ENCODE measurements around the gene FARP1. TPM values are rescaled to one million over a fixed set of nuclear protein-coding genes. Genes with fewer than 3 reads are reported as not detected.

Gene FARP1
- total RNA-seq, 1 donor from 2014 or later = 128 TPM

DNA sequence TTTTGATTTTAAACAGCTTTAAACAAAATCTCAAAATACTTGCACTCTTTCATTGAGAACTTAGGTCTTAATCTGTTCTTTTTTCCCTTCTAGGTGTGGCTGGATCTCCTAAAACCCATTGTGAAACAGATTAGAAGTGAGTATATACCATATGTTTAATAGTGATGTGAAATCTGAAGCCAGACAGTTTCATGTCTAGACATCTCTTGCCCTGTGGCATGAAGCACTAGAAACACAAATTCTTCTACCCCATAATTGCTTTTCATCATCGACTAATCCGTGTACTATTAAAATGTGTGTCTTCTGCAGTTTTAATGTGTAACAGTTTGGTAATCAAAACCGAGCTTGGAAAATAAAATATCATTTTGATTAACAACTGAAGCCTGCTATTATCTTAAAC is 222.4 kb downstream of the FARP1 start:
- peaks cover 1% of the 10 kb centered on the region for H3K4me1 ChIP-seq (ENCODE audit: insufficient read depth, low read length)
- no peak overlapping the region for H3K9ac ChIP-seq (ENCODE audit: low read length)
- DNase-seq (ENCODE audit: low read depth) (no peak), FAIRE-seq (no peak)
- H3K36me3 Mint-ChIP-seq (ENCODE audit: low read depth, unreplicated experiment) = peaks cover 19% of the 10 kb centered on the region
- no peak overlapping the region for H3K27ac ChIP-seq (ENCODE audit: low read depth, low read length)
- H3K36me3 ChIP-seq (ENCODE audit: insufficient read depth, low read length) = peaks cover 5% of the 10 kb centered on the region
- peaks cover 21% of the 10 kb centered on the region for H3K4me1 Mint-ChIP-seq (ENCODE audit: low read depth, unreplicated experiment)
- H3K9me3 ChIP-seq (ENCODE audit: insufficient read depth, low read depth, low read length) = no peaks in the 10 kb centered on the region
- H3K4me3 ChIP-seq (ENCODE audit: insufficient read depth, low read depth, low read length) = no peak overlapping the region
- H3K27ac Mint-ChIP-seq (ENCODE audit: unreplicated experiment) = no peak overlapping the region
- H3K4me3 Mint-ChIP-seq (ENCODE audit: unreplicated experiment) = no peak overlapping the region
- H3K9me3 Mint-ChIP-seq (ENCODE audit: unreplicated experiment) = no peaks in the 10 kb centered on the region
- H3K4me2 ChIP-seq (ENCODE audit: low read length) = no peak overlapping the region
- H2AFZ ChIP-seq (ENCODE audit: low read depth, low read length) = no peak overlapping the region
- peaks cover 37% of the 10 kb centered on the region for H4K20me1 ChIP-seq (ENCODE audit: insufficient read depth, low read length)
- H3K27me3 Mint-ChIP-seq (ENCODE audit: low read depth, unreplicated experiment) = no peaks in the 10 kb centered on the region
- TF ChIP-seq, protein P1, sequence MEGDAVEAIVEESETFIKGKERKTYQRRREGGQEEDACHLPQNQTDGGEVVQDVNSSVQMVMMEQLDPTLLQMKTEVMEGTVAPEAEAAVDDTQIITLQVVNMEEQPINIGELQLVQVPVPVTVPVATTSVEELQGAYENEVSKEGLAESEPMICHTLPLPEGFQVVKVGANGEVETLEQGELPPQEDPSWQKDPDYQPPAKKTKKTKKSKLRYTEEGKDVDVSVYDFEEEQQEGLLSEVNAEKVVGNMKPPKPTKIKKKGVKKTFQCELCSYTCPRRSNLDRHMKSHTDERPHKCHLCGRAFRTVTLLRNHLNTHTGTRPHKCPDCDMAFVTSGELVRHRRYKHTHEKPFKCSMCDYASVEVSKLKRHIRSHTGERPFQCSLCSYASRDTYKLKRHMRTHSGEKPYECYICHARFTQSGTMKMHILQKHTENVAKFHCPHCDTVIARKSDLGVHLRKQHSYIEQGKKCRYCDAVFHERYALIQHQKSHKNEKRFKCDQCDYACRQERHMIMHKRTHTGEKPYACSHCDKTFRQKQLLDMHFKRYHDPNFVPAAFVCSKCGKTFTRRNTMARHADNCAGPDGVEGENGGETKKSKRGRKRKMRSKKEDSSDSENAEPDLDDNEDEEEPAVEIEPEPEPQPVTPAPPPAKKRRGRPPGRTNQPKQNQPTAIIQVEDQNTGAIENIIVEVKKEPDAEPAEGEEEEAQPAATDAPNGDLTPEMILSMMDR (IDR thresholded peaks at IDR 0.05; ENCODE audit: insufficient read depth, low read depth, low read length) = no peak
- TF ChIP-seq EZH2 (IDR thresholded peaks at IDR 0.05; ENCODE audit: insufficient read depth, low read length) = no peak
- peaks cover 17% of the 10 kb centered on the region for H3K79me2 ChIP-seq (ENCODE audit: insufficient read depth, low read length)
- no peaks in the 10 kb centered on the region for H3K27me3 ChIP-seq (ENCODE audit: insufficient read depth, low read length)

DNA sequence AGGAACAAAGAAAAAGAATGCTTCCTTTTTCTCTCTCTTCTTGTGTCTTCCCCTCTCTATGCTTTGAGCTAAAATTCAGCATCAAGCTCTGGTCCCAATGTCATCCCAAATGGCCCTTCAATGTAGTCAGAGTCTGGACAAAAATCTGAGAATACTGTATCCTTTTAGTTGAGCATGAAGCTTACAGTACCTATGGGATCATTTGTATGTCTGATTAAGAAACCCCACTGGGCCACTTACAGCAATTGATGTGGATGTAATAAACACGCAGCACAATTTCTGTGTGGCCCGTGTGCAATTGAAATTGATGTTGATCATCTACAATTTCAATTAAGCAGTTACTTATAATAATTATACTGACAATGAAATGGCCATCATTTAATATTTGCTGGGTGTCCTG is 223.1 kb downstream of the FARP1 start:
- Mint-ChIP-seq H3K27me3 (ENCODE audit: low read depth, unreplicated experiment) (no peaks in the 10 kb centered on the region), H3K4me1 (ENCODE audit: low read depth, unreplicated experiment) (peaks cover 21% of the 10 kb centered on the region), H3K36me3 (ENCODE audit: low read depth, unreplicated experiment) (peaks cover 23% of the 10 kb centered on the region), H3K4me3 (ENCODE audit: unreplicated experiment) (no peak overlapping the region), H3K9me3 (ENCODE audit: unreplicated experiment) (no peaks in the 10 kb centered on the region), H3K27ac (ENCODE audit: unreplicated experiment) (peak overlapping the region; percentile 27)
- FAIRE-seq = no peak
- TF ChIP-seq, protein P1 (IDR thresholded peaks at IDR 0.05; ENCODE audit: insufficient read depth, low read depth, low read length) = no peak
- TF ChIP-seq EZH2 (IDR thresholded peaks at IDR 0.05; ENCODE audit: insufficient read depth, low read length) = no peak
- H3K4me2 ChIP-seq (ENCODE audit: low read length) = no peak overlapping the region
- H3K27ac ChIP-seq (ENCODE audit: low read depth, low read length) = no peak overlapping the region
- no peaks in the 10 kb centered on the region for H3K27me3 ChIP-seq (ENCODE audit: insufficient read depth, low read length)
- H4K20me1 ChIP-seq (ENCODE audit: insufficient read depth, low read length) = peaks cover 35% of the 10 kb centered on the region
- H3K79me2 ChIP-seq (ENCODE audit: insufficient read depth, low read length) = peaks cover 14% of the 10 kb centered on the region
- H3K9ac ChIP-seq (ENCODE audit: low read length) = no peak overlapping the region
- H3K9me3 ChIP-seq (ENCODE audit: insufficient read depth, low read depth, low read length) = no peaks in the 10 kb centered on the region
- no peak for DNase-seq (ENCODE audit: low read depth)
- H3K4me1 ChIP-seq (ENCODE audit: insufficient read depth, low read length) = peaks cover 8% of the 10 kb centered on the region
- no peak overlapping the region for H2AFZ ChIP-seq (ENCODE audit: low read depth, low read length)
- H3K36me3 ChIP-seq (ENCODE audit: insufficient read depth, low read length) = peaks cover 5% of the 10 kb centered on the region
- no peak overlapping the region for H3K4me3 ChIP-seq (ENCODE audit: insufficient read depth, low read depth, low read length)

- no peaks in the 10 kb centered on the region for H3K27me3 Mint-ChIP-seq (ENCODE audit: low read depth, unreplicated experiment)
- Histone ChIP-seq H3K4me1 (ENCODE audit: insufficient read depth, low read length) (peaks cover 13% of the 10 kb centered on the region), H3K79me2 (ENCODE audit: insufficient read depth, low read length) (peaks cover 13% of the 10 kb centered on the region), H3K9me3 (ENCODE audit: insufficient read depth, low read depth, low read length) (no peaks in the 10 kb centered on the region), H3K9ac (ENCODE audit: low read length) (no peak overlapping the region), H3K4me3 (ENCODE audit: insufficient read depth, low read depth, low read length) (no peak overlapping the region), H3K27ac (ENCODE audit: low read depth, low read length) (no peak overlapping the region), H3K4me2 (ENCODE audit: low read length) (no peak overlapping the region), H3K27me3 (ENCODE audit: insufficient read depth, low read length) (no peaks in the 10 kb centered on the region), H3K36me3 (ENCODE audit: insufficient read depth, low read length) (peaks cover 5% of the 10 kb centered on the region), H2AFZ (ENCODE audit: low read depth, low read length) (no peak overlapping the region), H4K20me1 (ENCODE audit: insufficient read depth, low read length) (peaks cover 32% of the 10 kb centered on the region)
- H3K36me3 Mint-ChIP-seq (ENCODE audit: low read depth, unreplicated experiment) = peaks cover 26% of the 10 kb centered on the region
- TF ChIP-seq, protein P1 (IDR thresholded peaks at IDR 0.05; ENCODE audit: insufficient read depth, low read depth, low read length) = no peak
- TF ChIP-seq EZH2 (IDR thresholded peaks at IDR 0.05; ENCODE audit: insufficient read depth, low read length) = no peak
- no peaks in the 10 kb centered on the region for H3K9me3 Mint-ChIP-seq (ENCODE audit: unreplicated experiment)
- FAIRE-seq (no peak), DNase-seq (ENCODE audit: low read depth) (no peak)
- peaks cover 24% of the 10 kb centered on the region for H3K4me1 Mint-ChIP-seq (ENCODE audit: low read depth, unreplicated experiment)
- H3K27ac Mint-ChIP-seq (ENCODE audit: unreplicated experiment) = no peak overlapping the region
- H3K4me3 Mint-ChIP-seq (ENCODE audit: unreplicated experiment) = no peak overlapping the region
Measured at GRCh38 chr13:98366443-98366842, 223.5 kb downstream of the FARP1 start.

All from astrocyte (in vitro differentiated cells and primary cell).